Duodenal mucosa (tissue), 2 donors: ENCODE results near the gene ITCH.

Experiments used
- H3K27ac ChIP-seq: one replicate; pipeline ENCODE4 v1.7.0; 2013; ENCODE audit warnings: low read depth, low read length
- H3K27me3 ChIP-seq, 2 donors: one replicate each; pipeline ENCODE4 v1.7.0; 2013; ENCODE audit warnings: low read length in 2 of 2, control low read depth in 1 of 2; ENCODE audit not compliant: insufficient read depth in 2 of 2, control insufficient read depth in 1 of 2
- H3K36me3 ChIP-seq, 2 donors: one replicate each; pipeline ENCODE4 v1.7.0; 2013; ENCODE audit warnings: low read length in 2 of 2, control low read depth in 1 of 2; ENCODE audit not compliant: insufficient read depth in 2 of 2, control insufficient read depth in 1 of 2
- H3K4me1 ChIP-seq, 2 donors: one replicate each; pipeline ENCODE4 v1.7.0; 2013; ENCODE audit warnings: low read length in 2 of 2, control low read depth in 1 of 2; ENCODE audit not compliant: insufficient read depth in 2 of 2, control insufficient read depth in 1 of 2
- H3K4me3 ChIP-seq, 2 donors: one replicate each; pipeline ENCODE4 v1.7.0; 2013; ENCODE audit warnings: low read length in 2 of 2, low read depth in 1 of 2
- H3K9ac ChIP-seq, 2 donors: one replicate each; pipeline ENCODE4 v1.7.0; 2013; ENCODE audit warnings: low read length in 2 of 2, low read depth in 1 of 2
- H3K9me3 ChIP-seq, 2 donors: one replicate each; pipeline ENCODE4 v1.7.0; 2013; ENCODE audit warnings: low read length in 2 of 2, control low read depth in 1 of 2; ENCODE audit not compliant: control insufficient read depth in 1 of 2

Gene ITCH

GRCh38 chr20:34534391-34535165, 171.5 kb downstream of the ITCH start:
- Histone ChIP-seq H3K9me3 (no peaks in the 10 kb centered on the region), H3K4me3 (no peak overlapping the region), H3K27me3 (no peaks in the 10 kb centered on the region), H3K27ac (no peak overlapping the region), H3K4me1 (peaks cover 6 to 10% of the 10 kb centered on the region in 2 donors), H3K36me3 (peaks cover 57 to 81% of the 10 kb centered on the region in 2 donors), H3K9ac (no peak overlapping the region)

- Histone ChIP-seq H3K9me3 (no peaks in the 10 kb centered on the region), H3K27ac (no peak overlapping the region), H3K4me1 (peaks cover 6 to 10% of the 10 kb centered on the region in 2 donors), H3K27me3 (no peaks in the 10 kb centered on the region), H3K4me3 (no peak overlapping the region), H3K36me3 (peaks cover 49 to 81% of the 10 kb centered on the region in 2 donors), H3K9ac (no peak overlapping the region)
Observed at GRCh38 chr20:34535301-34535840, 172.3 kb downstream of the ITCH start.

- Histone ChIP-seq H3K36me3 (peaks cover 50 to 81% of the 10 kb centered on the region in 2 donors), H3K9me3 (no peaks in the 10 kb centered on the region), H3K9ac (no peak overlapping the region), H3K27ac (no peak overlapping the region), H3K27me3 (no peaks in the 10 kb centered on the region), H3K4me1 (peaks cover 4 to 7% of the 10 kb centered on the region in 2 donors), H3K4me3 (no peak overlapping the region)
Observed at GRCh38 chr20:34535857-34536256, 172.8 kb downstream of the ITCH start.

GRCh38 chr20:34536798-34537394, 173.8 kb downstream of the ITCH start:
- no peak overlapping the region for H3K27ac ChIP-seq
- no peak overlapping the region for H3K4me3 ChIP-seq
- H3K9me3 ChIP-seq: no peaks in the 10 kb centered on the region
- H3K9ac ChIP-seq: no peak overlapping the region
- peaks cover 52 to 82% of the 10 kb centered on the region in 2 donors for H3K36me3 ChIP-seq
- no peaks in the 10 kb centered on the region for H3K4me1 ChIP-seq
- no peaks in the 10 kb centered on the region for H3K27me3 ChIP-seq

GRCh38 chr20:34537651-34538050, 174.6 kb downstream of the ITCH start:
- Histone ChIP-seq H3K36me3 (peaks cover 49 to 78% of the 10 kb centered on the region in 2 donors), H3K27me3 (no peaks in the 10 kb centered on the region), H3K9ac (no peak overlapping the region), H3K9me3 (no peaks in the 10 kb centered on the region), H3K4me1 (no peaks in the 10 kb centered on the region), H3K4me3 (no peak overlapping the region), H3K27ac (no peak overlapping the region)

- Histone ChIP-seq H3K4me1 (peaks cover under 1 to 4% of the 10 kb centered on the region in 2 donors), H3K27ac (no peak overlapping the region), H3K27me3 (no peaks in the 10 kb centered on the region), H3K9me3 (no peaks in the 10 kb centered on the region), H3K9ac (no peak overlapping the region), H3K4me3 (no peak overlapping the region), H3K36me3 (peaks cover 43 to 69% of the 10 kb centered on the region in 2 donors)
Observed at GRCh38 chr20:34538671-34539123, 175.6 kb downstream of the ITCH start.

- Histone ChIP-seq H3K9ac (no peak overlapping the region), H3K9me3 (no peaks in the 10 kb centered on the region), H3K27me3 (no peaks in the 10 kb centered on the region), H3K4me1 (peaks cover 5 to 15% of the 10 kb centered on the region in 2 donors), H3K4me3 (no peak overlapping the region), H3K27ac (no peak overlapping the region), H3K36me3 (peaks cover 35 to 62% of the 10 kb centered on the region in 2 donors)
Observed at GRCh38 chr20:34539756-34540155, 176.7 kb downstream of the ITCH start.

GRCh38 chr20:34540596-34541263, 177.7 kb downstream of the ITCH start:
- no peak overlapping the region for H3K27ac ChIP-seq
- H3K4me3 ChIP-seq: no peak overlapping the region
- H3K9me3 ChIP-seq: no peaks in the 10 kb centered on the region
- H3K36me3 ChIP-seq: peaks cover 26 to 52% of the 10 kb centered on the region in 2 donors
- no peak overlapping the region for H3K9ac ChIP-seq
- H3K27me3 ChIP-seq: no peaks in the 10 kb centered on the region
- H3K4me1 ChIP-seq: peaks cover 5 to 15% of the 10 kb centered on the region in 2 donors

GRCh38 chr20:34541264-34541901, 178.3 kb downstream of the ITCH start:
- Histone ChIP-seq H3K9ac (no peak overlapping the region), H3K27ac (no peak overlapping the region), H3K36me3 (peaks cover 21 to 46% of the 10 kb centered on the region in 2 donors)

More at GRCh38 chr20:34541264-34541901, 178.3 kb downstream of the ITCH start:
- no peaks in the 10 kb centered on the region for H3K9me3 ChIP-seq
- no peak overlapping the region for H3K4me3 ChIP-seq
- H3K27me3 ChIP-seq: no peaks in the 10 kb centered on the region
- peaks cover 5 to 15% of the 10 kb centered on the region in 2 donors for H3K4me1 ChIP-seq
